Omental fat pad (tissue), 4 donors: Measurements from ENCODE around the gene ACKR1. TPM values are rescaled to one million over a fixed set of nuclear protein-coding genes. Genes with fewer than 3 reads are reported as not detected.

Experiments used
- ATAC-seq: fragments of 150-250 bp; one replicate; pipeline ENCODE4 v1.9.1; 2016; ENCODE audit warnings: mild to moderate bottlenecking, moderate library complexity; ENCODE audit not compliant: low FRiP score
- DNase-seq: peaks from one replicate; pipeline ENCODE4 v3.0.0-alpha.2; 2019; ENCODE audit warnings: low spot score
- total RNA-seq, 4 donors: library from RNA; depleted of rRNA; stranded (reverse); fragments of >200 nt; gene quantifications; one replicate each; pipeline ENCODE4 v1.1.0, GENCODE V29; 2016
- TF ChIP-seq, protein P1 (sequence below), 3 donors: fragments of 450-650 bp; IDR thresholded peaks; one replicate each; pipeline ENCODE4 v1.5.1; 2016 to 2017; ENCODE audit warnings: antibody characterized with exemption in 3 of 3, mild to moderate bottlenecking in 3 of 3, moderate library complexity in 2 of 3

Gene ACKR1
- total RNA-seq, 4 donors from 2014 or later = 72.3 to 360 (median 125) TPM

GRCh38 chr1:159200769-159201168 lies 3.9 kb upstream of the ACKR1 start:
- ATAC-seq (no peak), DNase-seq (no peak)
- TF ChIP-seq, protein P1, sequence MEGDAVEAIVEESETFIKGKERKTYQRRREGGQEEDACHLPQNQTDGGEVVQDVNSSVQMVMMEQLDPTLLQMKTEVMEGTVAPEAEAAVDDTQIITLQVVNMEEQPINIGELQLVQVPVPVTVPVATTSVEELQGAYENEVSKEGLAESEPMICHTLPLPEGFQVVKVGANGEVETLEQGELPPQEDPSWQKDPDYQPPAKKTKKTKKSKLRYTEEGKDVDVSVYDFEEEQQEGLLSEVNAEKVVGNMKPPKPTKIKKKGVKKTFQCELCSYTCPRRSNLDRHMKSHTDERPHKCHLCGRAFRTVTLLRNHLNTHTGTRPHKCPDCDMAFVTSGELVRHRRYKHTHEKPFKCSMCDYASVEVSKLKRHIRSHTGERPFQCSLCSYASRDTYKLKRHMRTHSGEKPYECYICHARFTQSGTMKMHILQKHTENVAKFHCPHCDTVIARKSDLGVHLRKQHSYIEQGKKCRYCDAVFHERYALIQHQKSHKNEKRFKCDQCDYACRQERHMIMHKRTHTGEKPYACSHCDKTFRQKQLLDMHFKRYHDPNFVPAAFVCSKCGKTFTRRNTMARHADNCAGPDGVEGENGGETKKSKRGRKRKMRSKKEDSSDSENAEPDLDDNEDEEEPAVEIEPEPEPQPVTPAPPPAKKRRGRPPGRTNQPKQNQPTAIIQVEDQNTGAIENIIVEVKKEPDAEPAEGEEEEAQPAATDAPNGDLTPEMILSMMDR (IDR thresholded peaks at IDR 0.05) = no peak

DNA sequence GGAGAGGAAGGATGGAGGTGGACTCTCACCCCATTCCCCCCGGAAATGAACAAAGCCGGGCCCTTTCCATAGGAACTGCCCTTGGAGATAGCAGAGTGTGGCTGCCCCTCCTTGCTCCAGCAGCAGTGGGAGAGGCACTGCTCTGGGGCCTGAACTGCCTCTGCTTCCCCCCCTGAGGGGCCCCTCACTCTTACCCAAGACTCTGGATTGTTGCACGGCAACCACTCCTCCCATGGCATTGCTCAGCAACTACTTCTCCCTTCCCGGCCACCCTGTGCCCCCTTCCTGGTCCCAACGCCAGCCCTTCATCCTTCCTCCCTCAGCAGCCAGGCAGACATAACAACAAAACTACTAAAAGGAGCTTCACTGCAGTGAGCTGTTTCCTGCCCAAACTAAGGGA lies 3.0 kb upstream of the ACKR1 start:
- DNase-seq (no peak), ATAC-seq (no peak)
- TF ChIP-seq, protein P1 (IDR thresholded peaks at IDR 0.05) = no peak

DNA sequence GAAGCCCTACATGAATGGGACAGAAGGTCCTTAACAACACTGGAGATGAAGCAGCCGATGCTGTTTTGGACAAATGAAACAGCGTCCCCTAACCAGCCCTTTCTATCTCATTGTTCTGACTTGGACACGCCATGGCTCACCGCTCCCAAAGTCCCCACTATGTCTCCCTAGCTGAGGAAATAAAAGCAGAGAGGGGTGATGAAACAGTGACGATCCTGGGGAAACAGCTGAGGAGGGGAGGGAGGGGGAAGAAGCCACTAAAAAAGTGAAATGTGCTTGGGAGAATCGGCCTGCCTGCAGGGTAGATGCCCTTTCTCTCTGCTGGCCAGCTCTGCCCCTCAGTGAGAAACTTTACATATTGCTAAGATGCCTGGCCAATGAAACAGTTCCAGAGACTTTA lies 1.1 kb upstream of the ACKR1 start:
- ATAC-seq (no peak), DNase-seq (no peak)
- TF ChIP-seq, protein P1 (IDR thresholded peaks at IDR 0.05) = no peak

- TF ChIP-seq, protein P1 (IDR thresholded peaks at IDR 0.05) = no peak
- ATAC-seq (no peak), DNase-seq (no peak)
These were observed 550 bp downstream of the ACKR1 start for GRCh38 chr1:159205225-159205624.

DNA sequence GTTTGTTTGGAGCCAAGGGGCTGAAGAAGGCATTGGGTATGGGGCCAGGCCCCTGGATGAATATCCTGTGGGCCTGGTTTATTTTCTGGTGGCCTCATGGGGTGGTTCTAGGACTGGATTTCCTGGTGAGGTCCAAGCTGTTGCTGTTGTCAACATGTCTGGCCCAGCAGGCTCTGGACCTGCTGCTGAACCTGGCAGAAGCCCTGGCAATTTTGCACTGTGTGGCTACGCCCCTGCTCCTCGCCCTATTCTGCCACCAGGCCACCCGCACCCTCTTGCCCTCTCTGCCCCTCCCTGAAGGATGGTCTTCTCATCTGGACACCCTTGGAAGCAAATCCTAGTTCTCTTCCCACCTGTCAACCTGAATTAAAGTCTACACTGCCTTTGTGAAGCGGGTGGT lies 1.4 kb downstream of the ACKR1 start:
- ATAC-seq (no peak), DNase-seq (no peak)

DNA sequence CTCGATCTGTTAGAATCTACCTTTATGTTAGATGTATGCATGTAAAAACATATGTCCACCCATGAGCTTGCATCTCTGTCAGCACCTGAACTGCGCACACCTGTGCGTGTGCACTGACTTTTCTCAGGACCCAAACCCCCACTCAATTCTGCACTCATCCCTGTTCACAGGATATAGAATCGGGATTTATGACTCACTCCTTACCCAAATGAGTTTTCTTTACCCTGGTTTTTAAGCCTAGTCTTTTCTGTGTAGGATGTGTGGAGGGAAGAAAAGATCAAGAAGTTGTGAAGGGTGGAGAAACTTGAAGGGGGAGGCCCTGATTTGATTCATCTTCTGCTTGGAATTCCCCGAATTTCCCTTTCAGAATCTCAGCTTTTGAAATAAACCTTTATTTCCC lies 2.4 kb downstream of the ACKR1 start:
- TF ChIP-seq, protein P1 (IDR thresholded peaks at IDR 0.05) = no peak
- no peak for ATAC-seq
- DNase-seq = no peak

More for the DNA sequence above, 1.4 kb downstream of the ACKR1 start:
- TF ChIP-seq, protein P1 (IDR thresholded peaks at IDR 0.05) = no peak

DNA sequence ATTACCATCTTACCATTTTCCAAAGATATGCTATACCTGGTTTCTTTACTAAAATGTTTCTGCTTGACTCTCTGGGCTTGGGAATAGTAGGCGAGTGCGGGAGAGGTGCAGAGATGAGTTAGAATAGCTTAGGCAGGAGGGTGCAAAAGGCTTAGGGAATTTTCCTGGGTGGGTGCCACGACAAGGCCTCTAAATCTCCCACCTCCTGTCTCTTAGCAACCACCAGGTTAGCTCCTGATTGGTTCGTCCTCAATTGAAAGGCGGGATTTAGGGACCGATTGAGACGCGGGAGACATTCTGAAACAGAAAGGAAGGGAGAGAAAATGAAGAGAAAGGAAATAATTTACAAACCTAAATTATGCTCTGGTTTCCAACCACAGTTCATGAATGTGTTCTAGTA lies 3.1 kb downstream of the ACKR1 start:
- ATAC-seq (no peak), DNase-seq (no peak)
- TF ChIP-seq, protein P1 (IDR thresholded peaks at IDR 0.05) = no peak
